Activated gamma-delta T cell (primary cell): ENCODE results near the gene FPGT.
"Not testable (repeated sequence)": the region's sequence is repeated elsewhere in the genome, so short reads cannot be mapped to it uniquely, and the experiment has no call there.

Experiments used
- DNase-seq: peaks from one replicate; lab custom pipeline; 2025; lab: John Stamatoyannopoulos, UW
- total RNA-seq, 2 donors: gene quantifications; one replicate each; lab custom pipeline; 2026; lab: John Stamatoyannopoulos, UW

The FPGT gene
- 14.7 to 16.9 reads per million in 2 donors for total RNA-seq

DNA sequence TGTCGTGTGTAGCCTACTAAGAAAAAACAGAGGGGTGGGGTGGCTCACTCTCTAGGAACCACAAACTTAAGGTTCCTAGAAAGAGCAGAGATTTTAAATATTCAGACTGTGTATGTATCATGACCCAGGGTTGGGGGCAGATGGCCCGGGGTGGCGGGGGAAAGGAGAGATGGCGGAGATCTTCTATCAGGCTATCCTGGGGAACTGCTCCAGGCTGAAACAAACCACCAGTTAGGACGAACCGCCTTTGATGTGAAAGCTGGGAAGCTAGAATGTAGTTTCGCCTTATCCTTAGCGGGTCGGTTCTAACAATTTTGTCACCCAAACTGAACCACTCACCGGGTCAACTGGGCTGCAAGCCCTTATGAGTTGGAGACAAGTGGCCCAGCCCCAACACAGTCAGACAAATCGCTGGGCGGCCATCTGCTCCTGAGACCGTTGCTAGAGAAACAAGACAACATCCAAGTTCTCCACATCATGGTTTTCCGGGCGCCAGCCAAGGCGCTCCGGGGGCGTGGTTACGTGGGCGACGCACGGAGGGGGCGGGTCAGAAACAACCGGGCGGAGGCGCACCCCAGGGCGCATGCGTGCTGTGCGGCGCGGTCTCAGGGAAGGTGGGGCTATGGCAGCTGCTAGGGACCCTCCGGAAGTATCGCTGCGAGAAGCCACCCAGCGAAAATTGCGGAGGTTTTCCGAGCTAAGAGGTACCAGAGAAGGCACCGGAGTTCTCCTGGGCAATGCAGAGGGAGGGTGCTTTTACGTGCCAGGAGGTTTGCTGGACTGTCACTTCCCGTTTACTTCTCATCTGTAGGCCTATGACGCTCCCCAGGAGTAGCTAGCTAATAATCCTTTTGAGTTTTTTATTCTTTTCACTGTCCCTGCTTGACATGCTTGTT lies at the start of gene FPGT, which contains the start of gene LRRIQ3:
Gene FPGT (plus strand): TSS at position 586 of the 896 bp plus-strand sequence. CDS start 37 bp downstream, at position 623.
Gene LRRIQ3 (minus strand): TSS at position 520 of the 896 bp plus-strand sequence. CDS start 14,492 bp downstream, outside the sequence.
- DNase-seq: peak; percentile 94

DNA sequence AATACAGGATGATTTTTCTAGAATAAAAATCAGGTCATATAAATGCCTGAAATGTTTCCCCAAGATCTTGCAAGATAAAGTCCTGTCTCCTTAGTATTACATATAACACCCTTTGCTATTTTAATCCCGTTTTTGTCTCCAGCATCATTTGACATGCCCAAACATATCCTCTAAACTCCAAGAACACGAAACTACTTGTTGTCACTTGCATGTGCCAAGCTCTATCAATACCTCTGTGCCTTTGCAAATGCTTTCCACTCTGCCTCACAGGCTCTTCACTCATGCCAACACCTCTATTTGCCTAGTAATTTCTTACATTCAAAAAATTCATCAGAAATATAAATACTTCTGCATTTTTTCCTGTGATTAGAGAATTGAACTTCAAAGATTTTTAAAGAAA lies 38.0 kb upstream of the FPGT start:
- DNase-seq: no peak

DNA sequence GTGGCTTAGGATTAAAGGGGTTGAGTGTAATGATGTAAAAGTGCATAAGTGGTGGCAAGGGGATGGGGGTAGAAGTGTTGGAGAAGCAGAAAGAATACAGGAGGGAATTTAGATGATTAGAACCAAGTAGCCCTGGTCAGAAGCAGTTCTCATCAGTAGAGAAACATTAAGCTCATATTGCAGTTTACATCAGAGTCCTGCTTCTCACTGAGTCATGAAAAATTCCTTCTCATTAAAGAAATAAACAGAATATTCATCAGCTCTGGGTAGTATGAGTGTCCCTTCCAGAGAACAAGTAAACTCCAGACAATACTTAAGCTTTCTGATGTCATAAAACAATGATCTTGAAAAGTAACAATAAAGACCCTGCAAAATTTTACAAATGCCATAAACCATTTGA lies 36.5 kb upstream of the FPGT start:
- no peak for DNase-seq

DNA sequence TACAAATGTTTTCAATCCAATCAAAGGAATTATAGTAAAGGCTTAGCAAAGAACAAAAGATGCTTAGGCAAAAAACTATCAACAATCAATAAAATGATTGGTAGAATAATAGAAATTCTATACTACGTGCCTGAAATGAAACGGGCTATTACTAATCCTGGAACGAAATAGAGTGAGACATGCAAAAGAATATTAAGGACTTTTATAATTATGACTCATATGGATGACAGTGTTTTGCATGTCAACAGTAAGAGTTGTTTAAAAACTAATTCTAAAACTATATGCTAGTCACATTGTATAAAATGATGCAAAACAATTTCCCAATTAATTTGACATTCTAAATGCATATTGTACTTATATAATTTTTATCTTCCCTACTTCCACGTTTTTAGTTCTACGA lies 35.7 kb upstream of the FPGT start:
- DNase-seq: no peak

DNA sequence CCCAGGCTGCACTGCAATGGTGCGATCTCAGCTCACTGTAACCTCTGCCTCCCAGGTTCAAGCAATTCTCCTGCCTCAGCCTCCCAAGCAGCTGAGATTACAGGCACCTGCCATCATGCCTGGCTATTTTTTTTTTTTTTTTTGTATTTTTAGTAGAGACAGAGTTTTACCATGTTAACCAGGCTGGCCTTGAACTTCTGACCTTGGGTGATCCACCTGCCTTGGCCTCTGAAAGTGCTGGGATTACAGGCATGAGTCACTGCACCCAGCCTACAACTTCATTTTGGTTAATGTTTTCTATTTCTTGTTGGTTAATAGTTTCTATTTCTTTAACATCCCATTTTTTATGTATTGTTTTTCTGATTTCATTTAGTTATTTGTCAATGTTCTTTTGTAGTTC lies 23.6 kb upstream of the FPGT start:
- DNase-seq: not testable (repeated sequence)

DNA sequence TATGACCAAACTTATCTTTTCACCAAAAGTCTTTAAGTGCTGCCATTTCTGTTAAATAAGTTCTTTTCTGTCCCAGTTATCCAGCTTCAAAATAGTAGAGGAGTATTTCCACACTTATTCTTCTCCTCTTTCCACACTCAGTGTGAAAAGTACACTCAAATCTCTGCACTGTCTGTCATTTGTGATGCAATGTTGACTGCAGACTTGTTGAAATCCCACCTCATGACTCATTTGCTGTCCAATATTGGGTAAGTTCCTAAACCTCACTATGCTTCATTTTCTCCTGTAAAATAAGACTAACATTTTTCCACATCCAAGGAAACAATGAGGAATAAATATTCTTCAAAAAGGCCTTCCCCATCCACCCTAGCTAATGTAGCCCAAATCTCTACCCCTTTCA lies 17.6 kb upstream of the FPGT start:
- no peak for DNase-seq

DNA sequence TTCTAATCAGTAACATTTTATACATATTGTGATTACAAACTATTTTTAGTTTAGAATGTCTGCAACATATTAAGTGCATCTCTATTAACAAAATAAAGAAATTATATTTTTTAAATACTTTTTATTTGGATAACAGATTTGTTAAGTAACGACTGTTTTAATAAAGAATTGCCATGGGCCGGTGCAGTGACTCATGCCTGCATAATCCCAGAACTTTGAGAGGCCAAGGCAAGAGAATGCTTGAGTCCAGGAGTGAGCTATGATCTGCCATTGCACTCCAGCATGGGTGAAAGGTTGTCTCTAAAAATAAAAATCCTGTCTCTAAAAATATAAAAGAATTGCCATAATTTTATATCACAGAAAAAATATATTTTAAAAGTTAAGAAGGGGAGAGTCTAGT lies 4.1 kb upstream of the FPGT start:
- DNase-seq: no peak

DNA sequence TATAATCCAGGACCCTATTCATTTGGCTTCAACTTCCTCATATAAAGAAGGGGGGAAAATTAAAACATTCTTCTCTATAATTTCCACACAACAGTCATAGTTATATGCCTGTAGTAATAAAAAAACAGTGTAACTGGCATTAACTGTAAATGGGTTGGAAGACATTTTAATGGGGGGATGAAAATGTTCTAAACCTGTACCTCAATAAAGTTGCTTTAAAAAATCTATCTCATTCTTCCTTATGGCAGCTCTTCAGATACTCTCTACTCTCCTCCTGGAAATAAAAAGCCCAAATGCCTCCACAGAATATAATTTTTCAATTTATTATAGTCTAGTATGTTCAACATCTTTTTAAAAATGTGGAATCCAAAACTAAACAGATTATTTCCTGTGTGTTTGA lies 2.7 kb upstream of the FPGT start:
- no peak for DNase-seq

DNA sequence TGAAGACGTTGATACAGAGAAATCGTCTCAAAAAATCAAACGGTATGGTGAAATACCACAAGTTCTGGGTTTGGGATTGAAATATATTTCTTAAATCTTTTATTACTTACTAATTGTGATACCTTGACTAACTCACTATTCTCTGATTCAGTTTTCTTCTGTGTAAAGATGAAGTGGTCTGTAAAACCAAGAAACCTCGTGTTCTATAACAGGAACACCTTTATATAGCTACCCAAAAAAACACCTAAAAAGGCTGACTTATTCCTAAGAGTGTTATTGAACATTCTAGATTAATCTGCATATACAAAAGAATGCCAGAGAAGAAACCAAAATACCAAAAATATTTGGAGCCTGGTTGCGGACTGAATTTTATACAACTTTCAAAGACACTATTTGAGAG lies 787 bp upstream of the FPGT start:
- DNase-seq: no peak

DNA sequence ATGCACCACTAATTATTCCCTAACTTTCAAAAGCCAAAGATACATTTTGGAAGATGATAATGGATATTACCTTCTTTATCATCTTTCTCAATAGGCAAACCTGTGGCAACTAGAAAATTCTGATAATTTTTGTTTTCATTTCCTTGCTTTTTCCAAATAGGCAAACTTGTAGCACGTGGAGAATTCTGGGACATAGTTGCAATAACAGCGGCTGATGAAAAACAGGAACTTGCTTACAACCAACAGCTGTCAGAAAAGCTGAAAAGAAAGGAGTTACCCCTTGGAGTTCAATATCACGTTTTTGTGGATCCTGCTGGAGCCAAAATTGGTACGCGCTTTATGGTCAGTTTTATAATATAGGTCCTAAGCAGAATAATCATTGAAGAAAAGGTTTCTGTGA lies 1.5 kb downstream of the FPGT start:
- DNase-seq: no peak

DNA sequence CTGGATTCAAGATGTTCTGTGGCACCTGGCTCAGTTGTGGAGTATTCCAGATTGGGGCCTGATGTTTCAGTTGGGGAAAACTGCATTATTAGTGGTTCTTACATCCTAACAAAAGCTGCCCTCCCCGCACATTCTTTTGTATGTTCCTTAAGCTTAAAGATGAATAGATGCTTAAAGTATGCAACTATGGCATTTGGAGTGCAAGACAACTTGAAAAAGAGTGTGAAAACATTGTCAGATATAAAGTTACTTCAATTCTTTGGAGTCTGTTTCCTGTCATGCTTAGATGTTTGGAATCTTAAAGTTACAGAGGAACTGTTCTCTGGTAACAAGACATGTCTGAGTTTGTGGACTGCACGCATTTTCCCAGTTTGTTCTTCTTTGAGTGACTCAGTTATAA lies 7.2 kb downstream of the FPGT start:
- DNase-seq: no peak

DNA sequence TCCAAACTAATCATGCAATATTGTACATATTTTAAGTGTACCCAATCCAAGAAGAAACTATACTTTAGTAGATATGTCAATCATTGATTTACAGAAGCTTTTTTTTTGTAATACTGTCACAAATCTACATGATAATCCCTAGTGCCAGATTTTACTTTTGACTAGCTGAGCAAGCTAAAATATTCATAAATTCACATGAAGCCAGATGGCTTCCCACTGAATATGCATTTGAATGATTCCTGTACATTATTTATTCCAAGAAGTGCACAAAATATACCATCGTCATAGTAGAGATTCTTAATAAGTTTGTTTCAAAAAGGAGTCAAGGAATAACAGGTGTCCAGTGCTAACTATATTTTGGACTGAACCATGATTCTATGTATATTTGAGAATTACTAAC lies 17.2 kb downstream of the FPGT start:
- DNase-seq: no peak

DNA sequence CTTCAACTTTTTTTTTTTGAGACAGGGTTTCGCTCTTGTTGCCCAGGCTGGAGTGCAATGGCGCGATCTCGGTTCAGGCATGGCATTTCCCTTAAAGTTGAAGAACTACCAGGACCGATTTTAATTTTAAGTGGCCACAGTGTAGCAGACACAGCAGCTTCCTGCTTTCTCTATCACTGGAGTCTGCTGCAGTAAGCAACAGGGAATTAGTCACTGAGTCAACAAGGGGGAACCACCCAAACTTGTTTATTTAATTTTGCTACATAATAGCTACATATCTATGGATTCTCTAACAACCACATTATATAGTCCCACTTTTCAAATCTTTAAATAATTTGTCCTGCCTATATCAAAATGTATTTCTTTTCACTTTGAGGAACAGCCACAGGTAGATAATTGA lies 24.7 kb downstream of the FPGT start:
- DNase-seq: no peak

DNA sequence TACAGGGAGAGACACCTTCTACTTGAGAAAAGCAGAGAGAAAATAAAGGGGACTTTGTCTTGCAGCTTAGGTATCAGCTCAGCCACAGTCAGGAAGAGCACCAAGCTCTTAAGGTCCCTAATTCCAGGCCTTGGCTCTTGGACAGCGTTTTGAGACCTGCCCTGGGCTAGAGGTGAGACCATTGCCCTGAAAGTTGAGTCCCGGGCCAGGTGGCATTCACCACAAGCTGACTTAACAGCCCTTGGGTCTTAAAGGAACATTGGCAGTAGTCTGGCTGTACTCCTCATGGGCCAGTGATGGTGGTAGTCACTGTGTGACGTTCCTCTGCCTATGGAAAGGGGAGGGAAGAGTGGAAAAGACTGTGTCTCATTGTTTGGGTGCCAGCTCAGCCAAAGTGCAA lies 25.4 kb downstream of the FPGT start:
- DNase-seq: no peak

DNA sequence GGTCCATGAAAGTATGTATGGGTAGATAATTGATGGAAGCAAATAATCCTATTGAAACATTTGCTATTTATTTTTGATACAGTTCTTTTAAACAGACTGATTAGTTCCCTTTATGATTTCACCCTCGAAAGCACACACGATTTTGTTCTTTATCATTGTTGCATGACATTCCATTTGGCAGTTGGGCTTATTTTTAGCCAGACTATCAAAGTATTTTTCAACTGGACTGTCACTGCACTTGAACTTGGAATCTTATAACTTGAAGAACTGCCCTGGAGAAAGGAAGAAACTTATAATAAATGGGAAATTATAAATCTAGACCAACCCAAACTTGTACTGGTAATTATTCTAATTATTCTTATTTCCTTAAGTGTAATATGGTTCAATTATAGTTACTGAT lies 37.1 kb downstream of the FPGT start, which contains the start of gene TNNI3K:
Gene TNNI3K (plus strand): TSS at position 235 of the 400 bp plus-strand sequence. CDS start 65 bp downstream, at position 300.
- no peak for DNase-seq

DNA sequence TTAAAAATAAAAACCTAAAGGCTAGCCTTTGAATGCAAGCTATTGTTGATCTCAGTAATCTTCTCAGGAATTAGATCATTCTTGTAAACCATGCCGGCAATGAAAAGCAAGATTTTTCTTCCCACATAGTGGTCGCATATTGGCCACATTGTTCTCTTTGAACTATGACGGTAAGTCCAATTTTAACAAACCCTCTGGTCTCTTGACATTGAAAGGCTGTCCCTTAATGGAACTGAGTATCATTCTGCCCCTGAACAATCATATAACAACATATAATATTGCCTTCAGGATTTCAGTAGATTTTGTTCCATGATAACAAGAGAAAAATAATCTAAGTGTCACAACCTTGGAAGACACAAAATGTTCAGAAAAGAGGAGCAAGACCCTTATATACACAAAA lies 38.4 kb downstream of the FPGT start:
- no peak for DNase-seq

DNA sequence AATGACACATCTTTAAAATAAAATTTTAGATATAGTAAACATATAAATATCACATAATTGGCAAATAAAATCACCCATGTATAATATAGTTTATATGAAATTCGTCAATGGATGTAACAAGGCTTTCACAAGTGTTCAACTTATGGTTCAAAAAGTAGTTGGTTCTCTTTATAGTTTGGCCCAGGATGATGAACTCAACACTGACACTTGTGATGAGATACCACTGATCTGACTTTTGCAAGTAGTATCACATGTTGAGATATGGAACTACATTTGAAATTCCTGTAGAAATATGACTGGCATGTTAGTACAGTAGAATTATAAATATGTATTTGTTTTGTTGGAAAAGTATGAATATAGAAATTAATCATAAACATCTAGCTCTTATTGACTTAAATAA lies 39.0 kb downstream of the FPGT start:
- no peak for DNase-seq

DNA sequence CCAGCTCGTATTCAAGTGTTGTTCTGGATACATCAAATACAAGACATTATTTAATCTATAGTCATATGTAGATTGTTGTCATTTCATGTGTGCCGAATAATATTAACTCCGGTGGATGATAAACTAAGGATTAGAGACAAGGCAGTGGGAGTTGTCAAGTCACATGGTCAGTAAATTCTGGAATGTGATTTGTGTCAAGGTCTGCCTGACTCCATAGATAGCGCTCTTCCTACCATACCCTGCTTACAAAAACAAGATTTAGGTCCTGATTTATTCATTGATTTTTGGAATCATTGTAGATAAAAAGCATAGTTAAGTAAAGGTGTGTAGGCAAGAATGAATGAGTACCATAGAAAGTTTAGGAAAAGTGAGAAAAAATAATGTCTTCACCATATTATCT lies 39.7 kb downstream of the FPGT start:
- no peak for DNase-seq

DNA sequence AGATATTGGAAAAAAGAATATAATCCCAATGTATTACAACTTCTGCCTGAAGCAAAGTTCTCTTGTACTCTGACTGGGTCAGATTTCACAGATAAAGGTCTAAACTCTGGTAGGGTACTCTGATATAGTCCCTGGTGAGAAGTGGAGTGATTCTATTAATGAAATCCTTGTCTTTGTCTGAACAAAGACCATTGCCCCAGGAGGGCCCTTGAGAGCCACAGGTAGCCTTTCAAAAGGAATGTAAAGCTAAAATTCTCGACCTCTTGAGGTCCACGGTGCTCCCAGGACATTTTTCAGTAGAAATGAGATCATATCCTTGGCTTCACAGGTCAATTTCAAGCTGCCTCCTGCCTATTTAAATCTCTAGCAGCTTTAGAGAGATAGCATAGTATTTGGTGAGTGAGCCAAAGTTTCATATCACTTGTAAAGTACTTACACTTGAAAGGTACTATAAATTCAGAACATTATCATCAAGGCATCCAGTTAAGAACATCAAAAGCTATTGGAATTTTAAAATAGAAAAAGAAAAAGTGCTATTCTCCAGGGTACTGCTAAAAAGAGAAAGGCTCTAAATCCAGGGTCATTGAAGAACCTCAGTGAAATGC lies 47.2 kb downstream of the FPGT start:
- no peak for DNase-seq

DNA sequence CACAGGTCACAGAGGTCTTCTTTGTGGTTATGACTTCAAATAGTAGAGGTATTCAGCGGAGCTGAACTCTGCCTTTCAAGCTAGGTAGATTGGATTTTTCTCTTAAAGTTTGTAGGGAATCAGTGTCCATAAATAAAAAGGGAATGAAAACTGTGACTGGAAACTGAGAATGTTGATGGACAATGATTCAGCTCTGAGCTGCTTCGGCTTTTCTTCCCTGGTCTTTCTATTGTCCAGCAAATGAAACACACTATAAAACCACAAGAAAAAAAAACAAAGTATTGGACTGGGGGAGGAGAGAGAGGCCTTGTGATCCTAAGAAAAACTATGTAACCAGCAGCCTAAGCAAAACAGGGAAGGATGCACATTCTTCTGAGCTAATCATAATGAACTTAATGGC lies 48.3 kb downstream of the FPGT start:
- no peak for DNase-seq

DNA sequence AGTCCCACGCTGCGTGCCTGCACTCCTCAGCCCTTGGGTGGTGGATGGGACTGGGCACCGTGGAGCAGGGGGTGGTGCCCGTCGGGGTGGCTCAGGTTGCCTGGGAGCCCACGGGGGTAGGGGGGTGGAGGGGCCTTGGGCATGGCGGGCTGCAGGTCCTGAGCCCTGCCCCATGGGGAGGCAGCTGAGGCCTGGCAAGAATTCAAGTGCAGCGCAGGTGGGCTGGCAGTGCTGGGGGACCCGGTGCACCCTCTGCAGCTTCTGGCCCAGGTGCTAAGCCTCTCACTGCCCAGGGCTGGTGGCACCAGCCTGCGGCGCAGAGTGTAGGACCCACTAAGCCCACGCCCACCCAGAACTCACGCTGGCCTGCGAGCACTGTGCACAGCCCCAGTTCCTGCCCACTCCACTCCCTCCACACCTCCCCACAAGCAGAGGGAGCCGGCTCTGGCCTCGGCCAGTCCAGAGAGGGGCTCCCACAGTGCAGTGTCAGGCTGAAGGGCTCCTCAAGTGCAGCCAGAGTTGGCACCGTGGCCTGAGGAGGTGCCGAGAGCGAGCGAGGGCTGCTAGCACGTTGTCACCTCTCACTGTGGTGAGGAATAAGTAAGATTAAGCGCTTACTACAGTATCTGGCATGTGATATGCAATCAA lies 50.0 kb downstream of the FPGT start:
- no peak for DNase-seq

DNA sequence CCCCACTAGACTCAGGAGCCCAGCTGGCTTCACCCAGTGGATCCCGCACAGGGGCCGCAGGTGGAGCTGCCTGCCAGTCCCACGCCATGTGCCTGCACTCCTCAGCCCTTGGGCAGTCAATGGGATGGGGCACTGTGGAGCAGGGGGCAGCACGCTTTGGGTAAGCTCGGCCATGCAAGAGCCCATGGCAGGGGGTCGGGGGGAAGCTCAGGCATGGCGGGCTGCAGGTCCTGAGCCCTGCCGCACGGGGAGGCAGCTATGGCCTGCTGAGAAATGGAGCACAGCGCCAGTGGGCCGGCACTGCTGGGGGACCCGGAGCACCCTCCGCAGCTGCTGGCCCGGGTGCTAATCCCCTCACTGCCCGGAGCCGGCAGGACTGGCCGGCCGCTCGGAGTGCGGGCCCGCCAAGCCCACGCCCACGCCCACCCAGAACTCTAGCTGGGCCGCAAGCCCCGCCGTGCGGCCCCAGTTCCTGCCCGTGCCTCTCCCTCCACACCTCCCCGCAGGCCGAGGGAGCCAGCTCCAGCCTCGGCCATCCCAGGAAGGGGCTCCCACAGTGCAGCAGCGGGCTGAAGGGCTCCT lies 55.3 kb downstream of the FPGT start:
- not testable (repeated sequence) for DNase-seq
